Endothelial cell of umbilical vein (primary cell): ENCODE results near the gene PRDM7. TPM values are rescaled to one million over a fixed set of nuclear protein-coding genes. Genes with fewer than 3 reads are reported as not detected.

ENCODE experiments used
- BruUV-seq: library from RNA; stranded (reverse); fragments of 400-500 nt; replicated peaks from 2 replicates; lab custom pipeline; 2021; lab: Mats Ljungman, UMichigan
- CTCF ChIA-PET: fragments of 300-600, 350-600 bp; sonication (Branson Sonifier 250); formaldehyde crosslinking; loops from one replicate; lab custom pipeline; 2021; ENCODE audit warnings: antibody characterized with exemption, inconsistent platforms; lab: Charles Lee
- POLR2A ChIA-PET: fragments of 300-600, 350-600 bp; sonication (Branson Sonifier 250); formaldehyde crosslinking; loops from one replicate; lab custom pipeline; 2021; ENCODE audit warnings: antibody characterized with exemption, inconsistent platforms; lab: Charles Lee
- DNase-seq: peaks from one replicate; pipeline ENCODE4 v3.0.0-alpha.2; 2011; ENCODE audit warnings: low read depth, low spot score
- FAIRE-seq: peaks from 2 replicates; lab custom pipeline; 2011; peaks lifted over from hg19 to GRCh38; lab: Jason Lieb, UNC
- H2AFZ ChIP-seq: 2 replicates; pipeline ENCODE4 v1.6.0; 2012; ENCODE audit warnings: low read depth, low read length, control low read depth, inconsistent platforms
- H3K27ac ChIP-seq: 2 replicates; pipeline ENCODE4 v1.5.1; 2011; ENCODE audit warnings: low read depth, mild to moderate bottlenecking, control low read depth, low read length, moderate library complexity; ENCODE audit not compliant: insufficient read depth
- H3K27me3 ChIP-seq, 2 experiments: 2 replicates each; pipeline versions ENCODE4 v1.6.0 to v1.6.1; 2011; ENCODE audit warnings: low read length in 2 of 2, mixed read lengths in 1 of 2; ENCODE audit not compliant: control insufficient read depth in 2 of 2, insufficient read depth in 2 of 2
- H3K36me3 ChIP-seq, 2 experiments: 2 replicates in 1 of 2; 3 replicates in 1 of 2; pipeline ENCODE4 v1.5.1; 2011; ENCODE audit warnings: low read length in 2 of 2, mild to moderate bottlenecking in 1 of 2, moderate library complexity in 1 of 2; ENCODE audit not compliant: control insufficient read depth in 2 of 2, insufficient read depth in 2 of 2; ENCODE audit errors: extremely low read depth in 1 of 2
- H3K4me1 ChIP-seq: 3 replicates; pipeline ENCODE4 v1.5.1; 2011; ENCODE audit warnings: mild to moderate bottlenecking, low read length; ENCODE audit not compliant: control insufficient read depth, insufficient read depth; ENCODE audit errors: extremely low read depth
- H3K4me2 ChIP-seq: 2 replicates; pipeline ENCODE4 v1.6.1; 2011; ENCODE audit warnings: low read length, control low read depth, mixed read lengths; ENCODE audit not compliant: insufficient read depth
- H3K4me3 ChIP-seq, 3 experiments: fragments of 200-600 bp in 1 of 3; sonication (generic), shearing (Covaris generic) in 1 of 3; replicated peaks in 1 of 3; 2 replicates each; pipeline ENCODE4 v1.5.1; 2011 to 2016; ENCODE audit warnings: control low read depth in 3 of 3, low read length in 3 of 3, mild to moderate bottlenecking in 2 of 3, inconsistent platforms in 1 of 3, low read depth in 1 of 3, moderate library complexity in 1 of 3; ENCODE audit not compliant: insufficient read depth in 1 of 3
- H3K79me2 ChIP-seq: 2 replicates; pipeline ENCODE4 v1.6.0; 2012; ENCODE audit warnings: low read length, inconsistent platforms; ENCODE audit not compliant: control insufficient read depth, insufficient read depth
- H3K9ac ChIP-seq: replicated peaks from 2 replicates; pipeline ENCODE3; 2011; ENCODE audit warnings: low read length, control low read depth; ENCODE audit not compliant: insufficient read depth; ENCODE audit errors: extremely low read depth
- H3K9me1 ChIP-seq: replicated peaks from 3 replicates; pipeline ENCODE4 v1.6.0; 2011; ENCODE audit warnings: mild to moderate bottlenecking, low read length; ENCODE audit not compliant: control insufficient read depth, insufficient read depth; ENCODE audit errors: extremely low read depth
- H3K9me3 ChIP-seq: replicated peaks from 2 replicates; pipeline ENCODE4 v1.5.1; 2012; ENCODE audit warnings: low read length, inconsistent platforms; ENCODE audit not compliant: control insufficient read depth, insufficient read depth
- H4K20me1 ChIP-seq: replicated peaks from 2 replicates; pipeline ENCODE3; 2011; ENCODE audit warnings: mild to moderate bottlenecking, low read length; ENCODE audit not compliant: control insufficient read depth, insufficient read depth; ENCODE audit errors: extremely low read depth
- CTCF ChIP-seq, 2 donors: IDR thresholded peaks; 1 replicate in 1 of 2; 2 replicates in 1 of 2; pipeline ENCODE4 v1.5.1; 2011; ENCODE audit warnings: low read length in 2 of 2, mild to moderate bottlenecking in 2 of 2, moderate library complexity in 2 of 2, control low read depth in 1 of 2, inconsistent platforms in 1 of 2, low read depth in 1 of 2; ENCODE audit not compliant: insufficient read depth in 1 of 2; ENCODE audit errors: extremely low read depth in 1 of 2
- EZH2 ChIP-seq: IDR thresholded peaks from 2 replicates; pipeline ENCODE4 v1.6.1; 2012; ENCODE audit warnings: borderline replicate concordance, low read depth, mild to moderate bottlenecking, moderate library complexity, low read length, inconsistent platforms; ENCODE audit not compliant: severe bottlenecking
- GATA2 ChIP-seq: IDR thresholded peaks from 2 replicates; pipeline ENCODE4 v1.7.0; 2011; ENCODE audit warnings: low read depth, mild to moderate bottlenecking, moderate library complexity, mixed read lengths, low read length; ENCODE audit not compliant: insufficient read length, insufficient read depth
- MYC ChIP-seq: IDR thresholded peaks from one replicate; pipeline ENCODE4 v1.6.1; 2011; ENCODE audit warnings: mild to moderate bottlenecking, low read depth, low read length
- POLR2AphosphoS5 ChIP-seq: IDR thresholded peaks from 2 replicates; pipeline ENCODE4 v1.6.1; 2012; ENCODE audit warnings: low read depth, mild to moderate bottlenecking, control low read depth, low read length, moderate library complexity; ENCODE audit not compliant: insufficient read depth
- dilution Hi-C: fragments of 300-500 bp; cut with MboI; formaldehyde crosslinking; loops from one replicate; pipeline ENCODE4 v1.15.0; 2019; ENCODE audit warnings: low sequenced_read_pairs; ENCODE audit not compliant: extremely low pct_ligation_motif_present
- intact Hi-C: fragments of 100-400 bp; cut with micrococcal nuclease; formaldehyde crosslinking; loops from one replicate; pipeline ENCODE4 v1.10.0; 2022
- polyA plus RNA-seq, 4 experiments: library from polyadenylated mRNA; depleted of rRNA in 3 of 4; stranded (reverse) in 3 of 4; unstranded in 1 of 4; fragments of >200 nt; gene quantifications; 2 replicates each; pipeline versions ENCODE4 v1.2.1 to v1.2.3, GENCODE V29; 2011 to 2012; ENCODE audit warnings: missing spikeins in 1 of 4
- total RNA-seq: library from RNA; stranded (reverse); gene quantifications from 2 replicates; pipeline ENCODE4 v1.2.3, GENCODE V29; 2021

Gene PRDM7
- total and polyA plus RNA-seq, 2 donors (not counting 3 experiments of a cell fraction or from before 2014, with no cell fraction given): not detected

GRCh38 chr16:90050969-90051368 is 26.2 kb downstream of the PRDM7 start:
- Histone ChIP-seq H3K9ac (no peak overlapping the region), H3K27me3 (peaks cover 0 to 2% of the 10 kb centered on the region in 2 experiments), H3K27ac (no peak overlapping the region), H3K4me1 (peaks cover 8% of the 10 kb centered on the region), H4K20me1 (no peaks in the 10 kb centered on the region), H3K9me1 (no peaks in the 10 kb centered on the region), H3K4me2 (no peak overlapping the region), H3K9me3 (no peaks in the 10 kb centered on the region), H3K4me3 (no peak overlapping the region), H2AFZ (no peak overlapping the region), H3K79me2 (no peaks in the 10 kb centered on the region), H3K36me3 (no peaks in the 10 kb centered on the region)
- intact Hi-C loops: no loop called here
- no peak for DNase-seq
- dilution Hi-C loops: no loop called here
- FAIRE-seq: no peak
- no peak for TF ChIP-seq GATA2
- TF ChIP-seq MYC: no peak
- no peak for TF ChIP-seq CTCF (IDR thresholded peaks at IDR 0.05; ENCODE audit: extremely low read depth in 1 of 2, insufficient read depth in 1 of 2, low read depth in 1 of 2, low read length in 2 of 2)
- no peak for TF ChIP-seq POLR2AphosphoS5
- no peak for TF ChIP-seq EZH2
- ChIA-PET CTCF (interaction anchor here (1.1 kb wide), 1 partner anchor 31 kb away, joined by 3 read pairs; no protein-coding TSS in a partner anchor), POLR2A (no interaction called here)
- no TSS peak for BruUV-seq
